ENCODE data around the gene NCAM2. TPM values are rescaled to one million over a fixed set of nuclear protein-coding genes. Genes with fewer than 3 reads are reported as not detected.

Gene NCAM2
- total RNA-seq, 1 donor from 2014 or later, result 0.84 TPM

DNA sequence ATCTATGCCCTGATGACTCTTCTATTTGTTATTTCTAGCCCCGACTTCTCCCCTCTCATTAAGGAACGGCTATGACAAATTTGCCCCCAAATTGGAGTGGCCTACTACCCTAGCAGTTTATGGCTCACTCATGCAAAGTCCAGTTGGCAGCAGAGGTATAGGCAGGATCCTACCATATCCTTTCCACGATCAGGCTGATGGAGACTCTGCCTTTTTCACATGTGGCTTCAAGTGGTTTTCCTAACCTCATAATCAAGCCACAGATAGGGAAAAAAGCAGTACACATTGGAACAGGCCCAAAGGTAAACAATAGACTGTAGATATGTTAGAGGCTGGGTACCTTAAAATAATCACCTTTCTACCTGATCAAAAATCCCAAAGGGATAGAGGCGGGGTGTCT is 292.5 kb downstream of the NCAM2 start:
- Mint-ChIP-seq H3K27ac (no peak overlapping the region), H3K4me3 (no peak overlapping the region), H3K4me1 (no peaks in the 10 kb centered on the region), H3K9me3 (no peaks in the 10 kb centered on the region), H3K27me3 (ENCODE audit: insufficient read depth, low read depth) (peaks cover 2% of the 10 kb centered on the region), H3K36me3 (no peaks in the 10 kb centered on the region)
- no peak overlapping the region for H3K9ac ChIP-seq
- TF ChIP-seq EZH2phosphoT487 (IDR thresholded peaks at IDR 0.05), result no peak
- TF ChIP-seq EZH2 (IDR thresholded peaks at IDR 0.05), result no peak
- TF ChIP-seq CTCF (IDR thresholded peaks at IDR 0.05), result no peak
- H3K4me2 ChIP-seq, result no peak overlapping the region
- no peak overlapping the region for H3K27ac ChIP-seq
- H3K4me1 ChIP-seq, result no peaks in the 10 kb centered on the region
- H3K9me3 ChIP-seq (ENCODE audit: low read depth), result no peaks in the 10 kb centered on the region
- no peaks in the 10 kb centered on the region for H3K36me3 ChIP-seq
- H3F3A ChIP-seq (ENCODE audit: low read depth), result no peaks in the 10 kb centered on the region
- H3K4me3 ChIP-seq, result no peak overlapping the region
- H3K79me2 ChIP-seq (ENCODE audit: low read depth), result no peaks in the 10 kb centered on the region
- H3K27me3 ChIP-seq, result no peaks in the 10 kb centered on the region
- no peak overlapping the region for H2AFZ ChIP-seq (replicated peaks)
- no peaks in the 10 kb centered on the region for H4K20me1 ChIP-seq (ENCODE audit: low read depth)
- no peak for DNase-seq (ENCODE audit: low spot score)

GRCh38 chr21:21291883-21292569 is 293.8 kb downstream of the NCAM2 start:
- TF ChIP-seq EZH2phosphoT487 (IDR thresholded peaks at IDR 0.05) (no peak), EZH2 (IDR thresholded peaks at IDR 0.05) (no peak), CTCF (IDR thresholded peaks at IDR 0.05) (no peak)
- Histone ChIP-seq H4K20me1 (ENCODE audit: low read depth) (no peaks in the 10 kb centered on the region), H3K27ac (no peak overlapping the region), H3K4me3 (no peak overlapping the region), H3K9ac (no peak overlapping the region), H3K79me2 (ENCODE audit: low read depth) (no peaks in the 10 kb centered on the region), H3K27me3 (no peaks in the 10 kb centered on the region), H3F3A (ENCODE audit: low read depth) (no peaks in the 10 kb centered on the region), H3K4me1 (no peaks in the 10 kb centered on the region), H3K36me3 (no peaks in the 10 kb centered on the region), H3K9me3 (ENCODE audit: low read depth) (no peaks in the 10 kb centered on the region), H3K4me2 (no peak overlapping the region), H2AFZ (replicated peaks) (no peak overlapping the region)
- Mint-ChIP-seq H3K36me3 (no peaks in the 10 kb centered on the region), H3K4me3 (no peak overlapping the region), H3K27me3 (ENCODE audit: insufficient read depth, low read depth) (peaks cover 2% of the 10 kb centered on the region), H3K4me1 (no peaks in the 10 kb centered on the region), H3K27ac (no peak overlapping the region), H3K9me3 (no peaks in the 10 kb centered on the region)
- DNase-seq (ENCODE audit: low spot score), result no peak

DNA sequence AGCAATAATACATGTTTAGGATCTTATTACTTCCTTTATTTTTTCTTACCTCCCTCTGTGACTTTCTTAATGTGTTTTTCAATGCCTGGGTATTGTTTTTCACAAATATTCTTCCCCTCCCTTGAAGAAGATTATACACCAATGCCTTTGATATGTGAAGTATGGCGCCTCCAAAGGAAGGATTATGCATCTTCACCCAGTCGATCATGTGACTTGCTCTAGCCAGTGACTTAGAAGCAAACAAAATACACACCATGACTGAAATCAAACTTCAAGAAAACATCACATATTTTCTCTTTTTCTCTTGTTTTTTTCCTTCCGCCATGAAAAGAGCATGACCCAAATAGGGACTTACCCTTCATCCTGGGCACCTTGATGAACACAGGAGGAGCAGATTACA is 297.1 kb downstream of the NCAM2 start:
- no peak overlapping the region for H2AFZ ChIP-seq (replicated peaks)
- Mint-ChIP-seq H3K4me3 (no peak overlapping the region), H3K27me3 (ENCODE audit: insufficient read depth, low read depth) (peaks cover 2% of the 10 kb centered on the region), H3K27ac (no peak overlapping the region), H3K36me3 (no peaks in the 10 kb centered on the region), H3K4me1 (no peaks in the 10 kb centered on the region), H3K9me3 (no peaks in the 10 kb centered on the region)
- no peak overlapping the region for H3K4me3 ChIP-seq
- H3K4me1 ChIP-seq, result no peaks in the 10 kb centered on the region
- no peaks in the 10 kb centered on the region for H3F3A ChIP-seq (ENCODE audit: low read depth)
- TF ChIP-seq CTCF (IDR thresholded peaks at IDR 0.05) (peak; percentile 7), EZH2phosphoT487 (IDR thresholded peaks at IDR 0.05) (no peak), EZH2 (IDR thresholded peaks at IDR 0.05) (no peak)
- no peak overlapping the region for H3K27ac ChIP-seq
- H3K4me2 ChIP-seq, result no peak overlapping the region
- no peaks in the 10 kb centered on the region for H4K20me1 ChIP-seq (ENCODE audit: low read depth)
- H3K27me3 ChIP-seq, result no peaks in the 10 kb centered on the region
- DNase-seq (ENCODE audit: low spot score), result no peak
- H3K9me3 ChIP-seq (ENCODE audit: low read depth), result no peaks in the 10 kb centered on the region
- no peaks in the 10 kb centered on the region for H3K36me3 ChIP-seq
- H3K79me2 ChIP-seq (ENCODE audit: low read depth), result no peaks in the 10 kb centered on the region
- H3K9ac ChIP-seq, result no peak overlapping the region

All from neural progenitor cell (in vitro differentiated cells).